Neural cell (in vitro differentiated cells): Measurements from ENCODE around the gene KDM4C. TPM values are rescaled to one million over a fixed set of nuclear protein-coding genes. Genes with fewer than 3 reads are reported as not detected.

Source experiments
- H2AFZ ChIP-seq: fragments of 200-600, 300-800 bp; sonication (generic), shearing (Covaris generic); 2 replicates; pipeline ENCODE4 v1.6.0; 2014; ENCODE audit warnings: low read depth, mild to moderate bottlenecking, antibody characterized with exemption, low read length, moderate library complexity
- H3F3A ChIP-seq: fragments of 200-600 bp; shearing (Covaris generic); 2 replicates; pipeline ENCODE4 v1.6.1; 2016; ENCODE audit warnings: mild to moderate bottlenecking, moderate library complexity, mixed read lengths, antibody characterized with exemption, low read length; ENCODE audit not compliant: insufficient read depth, poor library complexity, severe bottlenecking
- H3K27ac ChIP-seq: fragments of 200-600, 300-800 bp; sonication (generic), shearing (Covaris generic); 2 replicates; pipeline ENCODE4 v1.5.1; 2014; ENCODE audit warnings: mild to moderate bottlenecking, low read length, moderate library complexity
- H3K27me3 ChIP-seq: fragments of 300-800, 200-600 bp; sonication (generic), shearing (Covaris generic); 2 replicates; pipeline ENCODE4 v1.6.0; 2014; ENCODE audit warnings: mild to moderate bottlenecking, low read depth, low read length, moderate library complexity; ENCODE audit not compliant: insufficient read depth
- H3K36me3 ChIP-seq: fragments of 300-800, 200-600 bp; sonication (generic), shearing (Covaris generic); 2 replicates; pipeline ENCODE4 v1.5.1; 2014; ENCODE audit warnings: mild to moderate bottlenecking, antibody characterized with exemption, low read length, moderate library complexity; ENCODE audit not compliant: insufficient read depth
- H3K4me2 ChIP-seq: fragments of 300-800, 200-600 bp; sonication (generic), shearing (Covaris generic); 2 replicates; pipeline ENCODE4 v1.6.0; 2014; ENCODE audit warnings: mild to moderate bottlenecking, low read length
- H3K4me3 ChIP-seq: fragments of 300-800, 200-600 bp; sonication (generic), shearing (Covaris generic); 2 replicates; pipeline ENCODE4 v1.5.1; 2014; ENCODE audit warnings: mild to moderate bottlenecking, low read length, moderate library complexity
- H3K79me2 ChIP-seq: fragments of 200-600 bp; shearing (Covaris generic); replicated peaks from 2 replicates; pipeline ENCODE4 v1.6.0; 2014; ENCODE audit warnings: mild to moderate bottlenecking, low read length, moderate library complexity; ENCODE audit not compliant: insufficient read depth
- H3K9ac ChIP-seq: fragments of 300-800, 200-600 bp; sonication (generic), shearing (Covaris generic); 2 replicates; pipeline ENCODE4 v1.6.1; 2016; ENCODE audit warnings: mild to moderate bottlenecking, low read length, mixed read lengths
- H3K9me2 ChIP-seq: fragments of 200-600 bp; shearing (Covaris generic); 2 replicates; pipeline ENCODE4 v1.6.1; 2016; ENCODE audit warnings: mild to moderate bottlenecking, low read length, mixed read lengths; ENCODE audit not compliant: insufficient read depth
- H3K9me3 ChIP-seq: fragments of 200-600, 300-800 bp; sonication (generic), shearing (Covaris generic); 2 replicates; pipeline ENCODE4 v1.6.1; 2016; ENCODE audit warnings: mild to moderate bottlenecking, mixed run types, low read length, moderate library complexity, mixed read lengths
- H4K20me1 ChIP-seq: fragments of 200-600 bp; shearing (Covaris generic); 2 replicates; pipeline ENCODE4 v1.6.1; 2016; ENCODE audit warnings: mild to moderate bottlenecking, mixed run types; ENCODE audit not compliant: insufficient read depth
- EP300 ChIP-seq: fragments of 450-650 bp; conservative IDR thresholded peaks from 2 replicates; pipeline ENCODE4 v1.6.1; 2014; ENCODE audit warnings: antibody characterized with exemption, mild to moderate bottlenecking, moderate library complexity; ENCODE audit not compliant: poor library complexity, severe bottlenecking
- EZH2 ChIP-seq: fragments of 200-600, 300-800 bp; shearing (Covaris generic), sonication (generic); IDR thresholded peaks from 2 replicates; pipeline ENCODE4 v1.6.1; 2014; ENCODE audit warnings: antibody characterized with exemption, low read length, borderline replicate concordance, mild to moderate bottlenecking; ENCODE audit not compliant: insufficient read depth, poor library complexity, severe bottlenecking
- MXI1 ChIP-seq: fragments of 450-650 bp; conservative IDR thresholded peaks from 2 replicates; pipeline ENCODE4 v1.6.1; 2014; ENCODE audit warnings: antibody characterized with exemption, mild to moderate bottlenecking; ENCODE audit not compliant: poor library complexity, severe bottlenecking
- POLR2AphosphoS5 ChIP-seq: IDR thresholded peaks from 2 replicates; pipeline ENCODE4 v1.6.1; 2012
- RAD21 ChIP-seq: fragments of 450-650 bp; conservative IDR thresholded peaks from 2 replicates; pipeline ENCODE4 v1.6.1; 2014; ENCODE audit warnings: antibody characterized with exemption, mild to moderate bottlenecking, moderate library complexity
- SMC3 ChIP-seq: fragments of 450-650 bp; conservative IDR thresholded peaks from 2 replicates; pipeline ENCODE4 v1.6.1; 2014; ENCODE audit warnings: antibody characterized with exemption, mild to moderate bottlenecking, moderate library complexity; ENCODE audit not compliant: poor library complexity
- TAF1 ChIP-seq: IDR thresholded peaks from 2 replicates; pipeline ENCODE4 v1.6.1; 2012; ENCODE audit warnings: low read depth
- polyA plus RNA-seq: library from polyadenylated mRNA; depleted of rRNA; stranded (reverse); fragments of >200 nt; gene quantifications from 2 replicates; pipeline ENCODE4 v1.2.3, GENCODE V29; 2014
- TF ChIP-seq, protein P1 (sequence below): fragments of 450-650 bp; IDR thresholded peaks from 2 replicates; pipeline ENCODE4 v1.5.1; 2014; ENCODE audit warnings: antibody characterized with exemption, mild to moderate bottlenecking, moderate library complexity; ENCODE audit not compliant: poor library complexity, severe bottlenecking
- TF ChIP-seq, protein P2 (sequence below): IDR thresholded peaks from 2 replicates; pipeline ENCODE4 v1.6.1; 2012; ENCODE audit warnings: borderline replicate concordance

Gene KDM4C
- polyA plus RNA-seq, 1 donor from 2014 or later, result 21.1 TPM

DNA sequence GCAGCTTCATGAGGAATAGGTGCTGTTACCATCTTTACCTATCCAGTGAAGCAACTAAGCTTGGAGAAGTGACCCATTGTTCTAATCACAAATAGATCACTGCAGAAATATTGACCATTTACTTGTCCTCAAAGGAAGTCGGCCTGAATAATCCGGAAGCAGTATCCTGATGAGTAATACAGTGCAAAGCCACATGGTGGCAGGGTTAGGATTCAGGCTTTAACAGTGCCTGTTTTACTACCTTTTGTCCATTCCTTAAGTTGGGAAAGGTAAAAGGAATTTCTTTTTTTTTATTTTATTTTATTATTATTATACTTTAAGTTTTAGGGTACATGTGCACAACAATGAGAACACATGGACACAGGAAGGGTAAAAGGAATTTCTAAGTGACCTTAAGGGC, 336.3 kb downstream of the KDM4C start:
- Histone ChIP-seq H3K27ac (no peak overlapping the region), H4K20me1 (no peaks in the 10 kb centered on the region), H3K9ac (no peak overlapping the region), H3K4me2 (no peak overlapping the region), H3K9me2 (no peaks in the 10 kb centered on the region), H3K4me3 (no peak overlapping the region), H2AFZ (no peak overlapping the region), H3K9me3 (no peaks in the 10 kb centered on the region), H3F3A (no peaks in the 10 kb centered on the region), H3K27me3 (no peaks in the 10 kb centered on the region), H3K79me2 (no peaks in the 10 kb centered on the region), H3K36me3 (no peaks in the 10 kb centered on the region)
- TF ChIP-seq SMC3 (peak; percentile 66), MXI1 (no peak), RAD21 (peak; percentile 66), EZH2 (no peak)
- TF ChIP-seq, protein P1, sequence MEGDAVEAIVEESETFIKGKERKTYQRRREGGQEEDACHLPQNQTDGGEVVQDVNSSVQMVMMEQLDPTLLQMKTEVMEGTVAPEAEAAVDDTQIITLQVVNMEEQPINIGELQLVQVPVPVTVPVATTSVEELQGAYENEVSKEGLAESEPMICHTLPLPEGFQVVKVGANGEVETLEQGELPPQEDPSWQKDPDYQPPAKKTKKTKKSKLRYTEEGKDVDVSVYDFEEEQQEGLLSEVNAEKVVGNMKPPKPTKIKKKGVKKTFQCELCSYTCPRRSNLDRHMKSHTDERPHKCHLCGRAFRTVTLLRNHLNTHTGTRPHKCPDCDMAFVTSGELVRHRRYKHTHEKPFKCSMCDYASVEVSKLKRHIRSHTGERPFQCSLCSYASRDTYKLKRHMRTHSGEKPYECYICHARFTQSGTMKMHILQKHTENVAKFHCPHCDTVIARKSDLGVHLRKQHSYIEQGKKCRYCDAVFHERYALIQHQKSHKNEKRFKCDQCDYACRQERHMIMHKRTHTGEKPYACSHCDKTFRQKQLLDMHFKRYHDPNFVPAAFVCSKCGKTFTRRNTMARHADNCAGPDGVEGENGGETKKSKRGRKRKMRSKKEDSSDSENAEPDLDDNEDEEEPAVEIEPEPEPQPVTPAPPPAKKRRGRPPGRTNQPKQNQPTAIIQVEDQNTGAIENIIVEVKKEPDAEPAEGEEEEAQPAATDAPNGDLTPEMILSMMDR, result peak; percentile 61

DNA sequence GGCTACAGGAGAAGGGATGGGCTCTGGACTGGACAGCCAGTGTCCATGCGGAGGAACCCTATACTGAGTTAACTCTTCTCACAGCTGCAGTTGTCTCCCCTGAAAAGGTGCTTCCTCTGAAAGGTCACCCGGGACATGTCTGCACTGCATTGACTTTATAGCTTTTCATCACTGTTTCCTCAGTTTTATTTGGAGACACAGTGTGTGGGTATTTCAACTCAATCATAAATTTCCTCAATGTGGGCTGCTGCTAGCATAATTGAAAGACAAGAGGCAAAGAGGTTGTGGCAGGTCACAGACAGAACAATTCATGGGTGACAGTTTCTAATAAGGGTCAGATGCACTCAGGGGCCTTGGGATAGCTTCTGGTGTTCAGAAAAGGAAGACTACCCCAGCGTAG, 336.8 kb downstream of the KDM4C start:
- H3K4me3 ChIP-seq, result no peak overlapping the region
- H3K9me2 ChIP-seq, result no peaks in the 10 kb centered on the region
- no peak overlapping the region for H3K9ac ChIP-seq
- TF ChIP-seq EP300 (no peak), RAD21 (no peak), MXI1 (no peak), TAF1 (no peak), EZH2 (no peak), POLR2AphosphoS5 (no peak), SMC3 (no peak)
- TF ChIP-seq, protein P2, sequence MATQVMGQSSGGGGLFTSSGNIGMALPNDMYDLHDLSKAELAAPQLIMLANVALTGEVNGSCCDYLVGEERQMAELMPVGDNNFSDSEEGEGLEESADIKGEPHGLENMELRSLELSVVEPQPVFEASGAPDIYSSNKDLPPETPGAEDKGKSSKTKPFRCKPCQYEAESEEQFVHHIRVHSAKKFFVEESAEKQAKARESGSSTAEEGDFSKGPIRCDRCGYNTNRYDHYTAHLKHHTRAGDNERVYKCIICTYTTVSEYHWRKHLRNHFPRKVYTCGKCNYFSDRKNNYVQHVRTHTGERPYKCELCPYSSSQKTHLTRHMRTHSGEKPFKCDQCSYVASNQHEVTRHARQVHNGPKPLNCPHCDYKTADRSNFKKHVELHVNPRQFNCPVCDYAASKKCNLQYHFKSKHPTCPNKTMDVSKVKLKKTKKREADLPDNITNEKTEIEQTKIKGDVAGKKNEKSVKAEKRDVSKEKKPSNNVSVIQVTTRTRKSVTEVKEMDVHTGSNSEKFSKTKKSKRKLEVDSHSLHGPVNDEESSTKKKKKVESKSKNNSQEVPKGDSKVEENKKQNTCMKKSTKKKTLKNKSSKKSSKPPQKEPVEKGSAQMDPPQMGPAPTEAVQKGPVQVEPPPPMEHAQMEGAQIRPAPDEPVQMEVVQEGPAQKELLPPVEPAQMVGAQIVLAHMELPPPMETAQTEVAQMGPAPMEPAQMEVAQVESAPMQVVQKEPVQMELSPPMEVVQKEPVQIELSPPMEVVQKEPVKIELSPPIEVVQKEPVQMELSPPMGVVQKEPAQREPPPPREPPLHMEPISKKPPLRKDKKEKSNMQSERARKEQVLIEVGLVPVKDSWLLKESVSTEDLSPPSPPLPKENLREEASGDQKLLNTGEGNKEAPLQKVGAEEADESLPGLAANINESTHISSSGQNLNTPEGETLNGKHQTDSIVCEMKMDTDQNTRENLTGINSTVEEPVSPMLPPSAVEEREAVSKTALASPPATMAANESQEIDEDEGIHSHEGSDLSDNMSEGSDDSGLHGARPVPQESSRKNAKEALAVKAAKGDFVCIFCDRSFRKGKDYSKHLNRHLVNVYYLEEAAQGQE, result no peak
- TF ChIP-seq, protein P1, result no peak
- no peak overlapping the region for H3K27ac ChIP-seq
- H4K20me1 ChIP-seq, result no peaks in the 10 kb centered on the region
- H3K9me3 ChIP-seq, result no peaks in the 10 kb centered on the region
- no peaks in the 10 kb centered on the region for H3K79me2 ChIP-seq
- no peak overlapping the region for H2AFZ ChIP-seq
- H3K36me3 ChIP-seq, result no peaks in the 10 kb centered on the region
- H3F3A ChIP-seq, result no peaks in the 10 kb centered on the region
- no peaks in the 10 kb centered on the region for H3K27me3 ChIP-seq
- H3K4me2 ChIP-seq, result no peak overlapping the region
